ENCODE data around the gene YARS1.
A peak's percentile ranks its signal among the peaks of the same experiment; 100 is the strongest.

DNA sequence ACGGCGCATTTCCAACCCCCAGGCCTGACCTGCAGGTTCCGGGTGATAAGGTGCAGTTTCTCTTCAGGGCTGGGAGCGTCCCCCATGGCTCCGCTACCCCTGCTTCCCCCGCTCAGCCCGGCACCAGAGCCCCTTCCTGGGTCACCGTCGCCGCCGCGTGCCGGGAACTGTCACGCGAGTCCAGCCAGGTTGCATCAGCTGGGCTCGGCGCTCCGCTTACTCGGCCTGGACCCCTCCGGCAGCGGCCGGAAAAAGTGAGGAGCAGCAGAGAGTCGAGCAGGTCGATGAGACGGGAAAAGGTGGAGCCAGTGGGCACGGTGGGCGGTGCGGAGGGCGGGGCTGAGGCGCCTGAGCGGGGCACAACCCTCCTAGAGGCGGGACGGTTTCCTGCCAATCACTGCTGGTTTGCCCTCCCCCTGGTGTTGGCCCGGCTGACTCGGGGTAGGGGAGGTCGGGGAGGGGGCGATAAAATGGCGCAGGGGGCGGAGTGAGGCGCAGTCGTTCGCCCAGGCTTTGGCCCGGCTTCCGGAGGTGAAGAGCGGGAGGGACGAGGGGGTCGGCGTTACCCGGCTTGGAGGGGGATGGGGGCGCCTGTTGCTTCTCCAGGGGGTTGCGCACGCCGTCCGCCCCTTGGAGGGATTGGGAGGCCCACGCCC, at the start of gene YARS1, which contains the start of gene S100PBP:
- peak; percentile 29 to 86 for TF ChIP-seq EGR1 (IDR thresholded peaks at IDR 0.05; ENCODE audit: low read depth in 2 of 2)
- TF ChIP-seq, protein P1, sequence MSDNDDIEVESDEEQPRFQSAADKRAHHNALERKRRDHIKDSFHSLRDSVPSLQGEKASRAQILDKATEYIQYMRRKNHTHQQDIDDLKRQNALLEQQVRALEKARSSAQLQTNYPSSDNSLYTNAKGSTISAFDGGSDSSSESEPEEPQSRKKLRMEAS (IDR thresholded peaks at IDR 0.05) = peak; percentile 96
- peak; percentile 93 for TF ChIP-seq YY1 (IDR thresholded peaks at IDR 0.05)
- TF ChIP-seq, protein P2, sequence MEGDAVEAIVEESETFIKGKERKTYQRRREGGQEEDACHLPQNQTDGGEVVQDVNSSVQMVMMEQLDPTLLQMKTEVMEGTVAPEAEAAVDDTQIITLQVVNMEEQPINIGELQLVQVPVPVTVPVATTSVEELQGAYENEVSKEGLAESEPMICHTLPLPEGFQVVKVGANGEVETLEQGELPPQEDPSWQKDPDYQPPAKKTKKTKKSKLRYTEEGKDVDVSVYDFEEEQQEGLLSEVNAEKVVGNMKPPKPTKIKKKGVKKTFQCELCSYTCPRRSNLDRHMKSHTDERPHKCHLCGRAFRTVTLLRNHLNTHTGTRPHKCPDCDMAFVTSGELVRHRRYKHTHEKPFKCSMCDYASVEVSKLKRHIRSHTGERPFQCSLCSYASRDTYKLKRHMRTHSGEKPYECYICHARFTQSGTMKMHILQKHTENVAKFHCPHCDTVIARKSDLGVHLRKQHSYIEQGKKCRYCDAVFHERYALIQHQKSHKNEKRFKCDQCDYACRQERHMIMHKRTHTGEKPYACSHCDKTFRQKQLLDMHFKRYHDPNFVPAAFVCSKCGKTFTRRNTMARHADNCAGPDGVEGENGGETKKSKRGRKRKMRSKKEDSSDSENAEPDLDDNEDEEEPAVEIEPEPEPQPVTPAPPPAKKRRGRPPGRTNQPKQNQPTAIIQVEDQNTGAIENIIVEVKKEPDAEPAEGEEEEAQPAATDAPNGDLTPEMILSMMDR (IDR thresholded peaks at IDR 0.05; ENCODE audit: low read depth, low read length, missing input control) = no peak
- peak; percentile 33 for TF ChIP-seq TAF1 (conservative IDR thresholded peaks at IDR 0.05)
- TF ChIP-seq JUND (IDR thresholded peaks at IDR 0.05) = peak; percentile 91 to 94
- TF ChIP-seq, protein P3, sequence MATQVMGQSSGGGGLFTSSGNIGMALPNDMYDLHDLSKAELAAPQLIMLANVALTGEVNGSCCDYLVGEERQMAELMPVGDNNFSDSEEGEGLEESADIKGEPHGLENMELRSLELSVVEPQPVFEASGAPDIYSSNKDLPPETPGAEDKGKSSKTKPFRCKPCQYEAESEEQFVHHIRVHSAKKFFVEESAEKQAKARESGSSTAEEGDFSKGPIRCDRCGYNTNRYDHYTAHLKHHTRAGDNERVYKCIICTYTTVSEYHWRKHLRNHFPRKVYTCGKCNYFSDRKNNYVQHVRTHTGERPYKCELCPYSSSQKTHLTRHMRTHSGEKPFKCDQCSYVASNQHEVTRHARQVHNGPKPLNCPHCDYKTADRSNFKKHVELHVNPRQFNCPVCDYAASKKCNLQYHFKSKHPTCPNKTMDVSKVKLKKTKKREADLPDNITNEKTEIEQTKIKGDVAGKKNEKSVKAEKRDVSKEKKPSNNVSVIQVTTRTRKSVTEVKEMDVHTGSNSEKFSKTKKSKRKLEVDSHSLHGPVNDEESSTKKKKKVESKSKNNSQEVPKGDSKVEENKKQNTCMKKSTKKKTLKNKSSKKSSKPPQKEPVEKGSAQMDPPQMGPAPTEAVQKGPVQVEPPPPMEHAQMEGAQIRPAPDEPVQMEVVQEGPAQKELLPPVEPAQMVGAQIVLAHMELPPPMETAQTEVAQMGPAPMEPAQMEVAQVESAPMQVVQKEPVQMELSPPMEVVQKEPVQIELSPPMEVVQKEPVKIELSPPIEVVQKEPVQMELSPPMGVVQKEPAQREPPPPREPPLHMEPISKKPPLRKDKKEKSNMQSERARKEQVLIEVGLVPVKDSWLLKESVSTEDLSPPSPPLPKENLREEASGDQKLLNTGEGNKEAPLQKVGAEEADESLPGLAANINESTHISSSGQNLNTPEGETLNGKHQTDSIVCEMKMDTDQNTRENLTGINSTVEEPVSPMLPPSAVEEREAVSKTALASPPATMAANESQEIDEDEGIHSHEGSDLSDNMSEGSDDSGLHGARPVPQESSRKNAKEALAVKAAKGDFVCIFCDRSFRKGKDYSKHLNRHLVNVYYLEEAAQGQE (IDR thresholded peaks at IDR 0.05) = peak; percentile 86
- TF ChIP-seq SP1 (IDR thresholded peaks at IDR 0.05) = peak; percentile 94
- TF ChIP-seq, protein P4, sequence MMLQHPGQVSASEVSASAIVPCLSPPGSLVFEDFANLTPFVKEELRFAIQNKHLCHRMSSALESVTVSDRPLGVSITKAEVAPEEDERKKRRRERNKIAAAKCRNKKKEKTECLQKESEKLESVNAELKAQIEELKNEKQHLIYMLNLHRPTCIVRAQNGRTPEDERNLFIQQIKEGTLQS (IDR thresholded peaks at IDR 0.05) = peak; percentile 99
- TF ChIP-seq, protein P5, sequence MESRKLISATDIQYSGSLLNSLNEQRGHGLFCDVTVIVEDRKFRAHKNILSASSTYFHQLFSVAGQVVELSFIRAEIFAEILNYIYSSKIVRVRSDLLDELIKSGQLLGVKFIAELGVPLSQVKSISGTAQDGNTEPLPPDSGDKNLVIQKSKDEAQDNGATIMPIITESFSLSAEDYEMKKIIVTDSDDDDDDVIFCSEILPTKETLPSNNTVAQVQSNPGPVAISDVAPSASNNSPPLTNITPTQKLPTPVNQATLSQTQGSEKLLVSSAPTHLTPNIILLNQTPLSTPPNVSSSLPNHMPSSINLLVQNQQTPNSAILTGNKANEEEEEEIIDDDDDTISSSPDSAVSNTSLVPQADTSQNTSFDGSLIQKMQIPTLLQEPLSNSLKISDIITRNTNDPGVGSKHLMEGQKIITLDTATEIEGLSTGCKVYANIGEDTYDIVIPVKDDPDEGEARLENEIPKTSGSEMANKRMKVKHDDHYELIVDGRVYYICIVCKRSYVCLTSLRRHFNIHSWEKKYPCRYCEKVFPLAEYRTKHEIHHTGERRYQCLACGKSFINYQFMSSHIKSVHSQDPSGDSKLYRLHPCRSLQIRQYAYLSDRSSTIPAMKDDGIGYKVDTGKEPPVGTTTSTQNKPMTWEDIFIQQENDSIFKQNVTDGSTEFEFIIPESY (IDR thresholded peaks at IDR 0.05) = peak; percentile 75
- TF ChIP-seq RAD21 (IDR thresholded peaks at IDR 0.05) = peak; percentile 24 to 48
- TF ChIP-seq FOXA1 (IDR thresholded peaks at IDR 0.05) = peak; percentile 78

Measured in liver (tissue), 3 donors.